T-helper 1 cell (primary cell): ENCODE measurements around the gene GDPD4.

Experiments
- DNase-seq, 5 donors: peaks; one replicate each; pipeline ENCODE4 v3.0.0-alpha.2; 2012 to 2020

The GDPD4 gene

DNA sequence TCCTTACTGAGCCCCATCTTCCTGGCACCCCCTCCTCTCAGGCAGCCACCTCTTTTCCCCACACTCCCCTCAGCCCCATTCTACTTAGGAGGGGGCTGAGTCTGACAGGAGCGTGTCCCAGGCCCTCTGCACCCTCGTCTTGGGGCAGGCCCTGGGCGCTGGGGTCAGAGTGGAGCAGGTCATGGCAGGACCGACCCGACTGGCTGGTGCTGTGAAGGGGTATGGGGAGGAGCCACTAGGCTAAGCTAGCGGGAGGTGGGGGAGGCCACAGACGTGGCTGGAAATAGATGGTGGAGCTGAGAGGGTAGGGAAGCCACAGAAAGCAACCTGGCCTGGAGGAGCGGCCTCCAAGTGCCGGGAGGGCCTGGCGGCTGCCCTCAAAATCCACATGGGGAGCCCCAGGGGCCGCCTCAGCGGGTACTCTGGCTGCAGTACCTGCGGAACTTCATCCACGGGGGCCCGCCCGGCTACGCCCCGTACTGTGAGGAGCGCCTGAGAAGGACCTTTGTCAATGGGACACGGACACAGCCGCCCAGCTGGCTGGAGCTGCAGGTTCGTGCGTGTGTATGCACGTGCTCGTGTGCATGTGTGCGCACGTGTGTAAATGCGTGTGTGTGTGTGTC is 111.8 kb downstream of the GDPD4 start:
- no peak for DNase-seq

DNA sequence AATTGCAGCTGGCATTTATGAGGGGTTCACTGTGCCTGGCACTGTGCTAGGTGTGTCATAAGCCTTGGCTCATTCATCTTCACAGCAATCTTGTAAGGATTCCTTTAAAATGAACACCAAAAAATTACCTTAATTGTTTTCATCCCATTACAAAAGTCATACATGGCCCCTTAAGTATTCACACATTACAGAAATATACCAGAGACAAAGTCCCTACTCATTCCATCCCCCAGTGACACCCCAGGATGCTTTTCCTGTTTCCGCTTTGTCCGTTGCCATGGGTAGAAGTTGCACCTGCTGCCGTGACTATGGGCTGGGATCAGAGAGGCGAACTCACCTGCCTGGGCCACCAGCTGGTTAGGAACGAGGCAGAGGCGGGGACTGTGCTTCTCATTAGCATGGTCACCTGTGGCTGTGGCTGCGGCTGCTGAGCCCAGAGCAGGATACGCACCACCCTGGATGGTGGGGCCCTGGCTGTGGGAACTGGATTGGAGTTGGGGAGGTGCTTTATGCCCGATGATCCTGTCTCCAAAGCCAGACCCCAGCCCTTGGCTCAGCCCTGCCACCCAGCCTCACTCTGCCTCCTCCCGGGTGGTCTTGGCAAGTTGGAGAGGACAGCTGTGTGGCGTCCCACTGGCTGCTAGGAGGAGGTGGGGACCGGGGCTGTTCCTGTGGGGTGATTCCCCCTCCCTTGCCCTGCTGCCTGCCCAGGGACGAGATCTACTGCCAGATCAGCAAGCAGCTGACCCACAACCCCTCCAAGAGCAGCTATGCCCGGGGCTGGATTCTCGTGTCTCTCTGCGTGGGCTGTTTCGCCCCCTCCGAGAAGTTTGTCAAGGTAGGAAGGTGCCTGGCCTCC is 112.6 kb downstream of the GDPD4 start:
- DNase-seq: no peak

DNA sequence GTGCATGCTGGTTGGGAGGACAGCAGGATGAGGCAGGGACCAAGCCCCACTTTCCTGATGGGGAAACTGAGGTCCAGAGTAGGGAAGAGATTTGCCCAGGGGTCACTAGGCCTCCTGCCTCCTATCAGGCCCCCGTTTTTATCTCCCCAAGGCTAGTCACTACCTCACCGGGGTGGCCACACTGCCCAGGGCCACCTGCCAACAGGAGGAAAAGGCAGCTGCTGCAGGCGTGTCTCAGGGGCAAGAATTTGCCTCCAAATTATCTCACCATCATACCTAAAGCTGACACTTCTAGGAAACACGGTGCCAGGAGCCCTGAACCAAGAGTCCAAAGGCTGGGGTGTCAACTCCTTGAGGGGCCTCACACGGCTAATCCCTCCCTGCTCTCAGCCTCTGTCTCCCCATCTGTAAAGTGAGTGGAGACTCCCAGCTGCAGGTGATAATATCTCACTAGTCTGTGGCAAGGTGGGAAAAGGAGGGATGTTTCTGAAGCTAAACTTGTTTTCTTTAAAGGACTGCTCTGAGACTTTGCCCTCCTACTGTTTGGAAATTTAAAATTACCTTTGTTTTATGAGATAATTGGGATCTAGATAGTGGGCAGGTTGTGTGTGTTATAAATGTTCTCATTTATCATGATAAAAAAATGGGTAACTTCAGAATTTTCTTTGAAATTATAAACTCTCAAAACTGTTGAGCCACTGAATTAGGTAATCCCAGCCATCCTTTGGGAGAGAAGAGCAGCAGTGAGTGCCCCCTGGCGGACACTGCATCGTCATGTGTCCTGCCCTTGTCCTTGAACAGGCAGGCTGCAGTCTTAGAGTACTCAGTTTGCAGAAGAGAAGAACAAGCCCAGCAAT is 113.5 kb downstream of the GDPD4 start:
- peak in 4 of 5 donors; percentile 40 to 64 (median 48) for DNase-seq

DNA sequence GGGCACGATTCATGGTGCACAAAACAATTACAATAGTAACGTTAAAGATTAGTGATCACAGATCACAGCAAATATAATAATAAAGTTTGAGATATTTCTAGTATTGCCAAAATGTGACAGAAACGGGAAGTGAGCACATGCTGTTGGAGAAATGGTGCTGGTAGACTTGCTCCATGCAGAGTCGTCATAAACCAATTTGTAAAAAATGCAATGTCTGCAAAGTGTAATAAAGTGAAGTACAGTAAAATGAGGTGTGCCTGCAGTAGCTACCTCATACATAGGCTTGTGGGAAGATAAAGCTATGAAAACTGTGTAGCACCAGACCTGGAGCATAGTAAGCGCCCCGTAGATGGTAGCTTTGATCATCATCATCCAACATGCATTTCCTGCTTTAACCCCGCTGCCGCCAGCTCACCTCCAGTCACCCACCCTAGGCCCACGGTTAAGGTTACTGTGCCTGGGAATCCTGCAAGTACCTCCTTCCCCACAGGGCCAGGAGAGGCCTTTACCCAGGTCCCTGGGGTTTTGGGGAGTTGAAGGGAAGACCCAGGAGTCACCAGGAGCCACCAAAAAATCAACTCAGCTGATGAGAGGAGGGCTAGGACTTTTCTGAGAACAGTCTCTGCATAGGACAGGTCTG is 114.3 kb downstream of the GDPD4 start:
- DNase-seq: no peak

DNA sequence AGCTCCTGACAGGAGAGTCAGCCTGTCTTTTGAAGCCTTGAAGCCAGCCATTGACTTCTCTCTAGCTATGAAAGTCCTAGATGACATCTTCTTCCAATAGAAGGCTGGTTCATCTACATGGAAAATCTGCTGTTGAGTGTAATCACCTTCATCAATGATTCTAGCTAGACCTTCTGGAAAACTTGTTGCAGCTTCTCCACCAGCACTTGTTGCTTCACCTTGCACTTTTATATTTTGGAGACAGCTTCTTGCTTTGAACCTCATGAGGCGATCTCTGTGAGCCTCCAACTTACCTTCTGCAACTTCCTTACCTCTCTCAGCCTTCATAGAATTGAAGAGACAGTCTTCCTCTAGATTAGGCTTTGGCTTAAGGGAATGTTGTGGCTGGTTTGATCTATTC is 115.2 kb downstream of the GDPD4 start:
- no peak for DNase-seq

DNA sequence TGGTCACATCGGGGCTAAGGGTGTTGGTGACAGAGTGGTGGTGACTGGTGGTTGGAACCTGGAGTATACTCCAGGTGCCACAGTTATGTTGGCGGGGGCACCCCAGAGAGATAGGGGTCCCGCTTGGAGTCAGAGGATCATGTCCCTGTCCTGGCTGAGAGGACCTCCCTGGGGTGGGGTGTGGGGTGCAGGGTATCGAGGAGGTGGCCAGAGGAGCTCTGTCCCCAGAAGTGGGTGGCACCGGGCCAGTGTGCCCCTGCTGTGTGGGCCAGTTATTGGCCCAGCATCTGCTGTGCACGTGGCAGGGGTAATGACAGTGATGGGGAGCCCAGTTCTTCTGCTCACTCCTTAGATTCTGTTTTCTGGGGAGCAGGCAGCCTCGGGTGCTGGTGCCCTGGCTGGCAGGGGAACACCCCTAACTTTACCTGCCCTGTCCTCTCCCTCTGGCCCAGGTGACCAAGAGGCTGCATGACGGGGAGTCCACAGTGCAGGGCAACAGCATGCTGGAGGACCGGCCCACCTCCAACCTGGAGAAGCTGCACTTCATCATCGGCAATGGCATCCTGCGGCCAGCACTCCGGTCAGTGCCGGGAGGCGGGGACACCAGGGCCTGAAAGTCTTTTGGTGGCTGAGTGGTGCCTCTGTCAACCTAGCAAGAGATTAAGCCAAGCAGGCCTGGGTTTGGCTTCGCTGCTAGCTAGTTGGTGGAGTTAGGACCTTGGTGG is 117.2 kb downstream of the GDPD4 start:
- no peak for DNase-seq

DNA sequence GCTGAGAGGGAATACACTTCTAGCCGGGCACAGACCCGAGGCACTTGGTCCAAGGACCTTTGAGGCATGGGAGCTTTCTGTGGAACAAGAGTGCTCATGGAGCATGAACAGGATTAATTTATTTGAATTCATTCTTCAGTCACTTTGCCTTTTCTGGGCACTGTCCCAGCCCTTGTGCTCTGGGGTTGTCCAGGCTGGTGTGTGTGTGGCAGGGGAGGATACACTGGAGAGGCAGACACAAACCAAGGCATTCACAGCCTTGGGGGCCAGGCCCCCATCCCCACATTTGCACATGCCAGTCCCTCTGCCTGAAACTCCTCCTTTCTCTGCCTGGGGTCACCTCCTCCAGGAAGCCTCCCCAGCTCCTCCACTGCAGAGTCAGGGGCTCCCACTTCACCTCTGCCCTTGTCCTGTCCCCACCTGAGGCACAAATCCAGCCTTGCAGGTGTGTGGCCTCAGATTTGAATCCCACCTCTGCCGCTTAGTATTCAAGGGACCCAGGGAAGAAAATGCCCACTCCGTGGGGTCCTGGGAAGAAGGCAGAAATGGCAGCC is 118.0 kb downstream of the GDPD4 start:
- DNase-seq: no peak

DNA sequence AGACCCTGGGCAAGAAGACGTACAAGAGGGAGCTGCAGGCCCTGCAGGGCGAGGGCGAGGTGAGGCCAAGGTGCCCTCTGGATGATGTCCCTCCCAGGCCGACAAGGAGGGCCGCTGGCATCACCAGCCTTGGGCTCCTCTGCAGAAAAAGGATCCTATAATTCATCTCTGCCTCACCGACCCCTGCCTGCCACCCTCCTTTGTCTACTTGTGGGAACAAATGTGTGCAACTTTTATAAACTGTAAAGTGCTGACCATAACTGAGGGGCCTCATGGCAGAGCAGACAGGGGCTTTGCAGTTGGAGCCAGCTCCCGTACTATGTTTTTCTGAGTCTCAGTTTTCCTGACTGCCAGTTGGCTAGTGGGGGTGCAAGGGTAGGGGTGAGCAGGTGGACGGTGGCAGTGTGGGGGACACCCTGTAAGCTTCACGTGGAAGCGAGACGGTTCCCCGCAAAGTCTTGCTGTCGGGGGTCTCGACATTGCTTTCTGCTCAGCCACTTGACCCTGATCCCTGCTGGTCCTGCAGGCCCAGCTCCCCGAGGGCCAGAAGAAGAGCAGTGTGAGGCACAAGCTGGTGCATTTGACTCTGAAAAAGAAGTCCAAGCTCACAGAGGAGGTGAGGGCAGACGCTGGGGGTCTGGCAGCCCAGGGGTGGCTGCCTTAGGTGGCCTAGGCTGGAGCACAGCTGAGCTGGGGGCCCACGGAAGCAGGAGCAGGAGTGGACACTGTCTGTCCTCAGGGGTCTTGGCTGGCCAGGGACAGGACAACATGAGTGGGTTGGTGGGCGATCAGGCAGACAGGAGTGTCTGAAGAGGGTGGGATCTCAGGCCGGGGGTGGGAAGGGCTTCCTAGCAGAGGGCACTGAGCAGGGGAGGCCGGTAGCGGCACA is 118.7 kb downstream of the GDPD4 start:
- no peak for DNase-seq

DNA sequence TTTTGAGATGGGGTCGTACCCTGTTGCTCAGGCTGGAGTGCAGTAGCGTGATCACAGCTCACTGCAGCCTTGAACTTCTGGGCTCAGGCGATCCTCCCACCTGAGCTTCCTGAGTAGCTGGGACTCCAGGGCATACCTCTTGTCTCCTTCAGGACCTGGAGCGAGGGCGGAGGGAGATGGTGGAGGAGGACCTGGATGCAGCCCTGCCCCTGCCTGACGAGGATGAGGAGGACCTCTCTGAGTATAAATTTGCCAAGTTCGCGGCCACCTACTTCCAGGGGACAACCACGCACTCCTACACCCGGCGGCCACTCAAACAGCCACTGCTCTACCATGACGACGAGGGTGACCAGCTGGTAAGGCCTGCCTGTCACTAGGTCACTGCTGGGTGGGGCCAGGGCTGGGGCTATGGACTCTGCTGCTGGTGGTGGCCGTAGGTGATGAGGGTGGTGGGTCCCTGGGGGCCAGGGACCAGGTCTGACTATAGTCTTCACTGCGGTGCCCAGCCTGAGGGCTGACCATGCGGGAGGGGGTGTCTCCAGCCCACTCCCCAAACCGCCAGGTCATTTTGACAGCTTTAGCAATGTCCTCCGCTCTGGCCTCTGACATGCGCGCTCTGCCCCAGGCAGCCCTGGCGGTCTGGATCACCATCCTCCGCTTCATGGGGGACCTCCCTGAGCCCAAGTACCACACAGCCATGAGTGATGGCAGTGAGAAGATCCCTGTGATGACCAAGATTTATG is 119.5 kb downstream of the GDPD4 start:
- no peak for DNase-seq

DNA sequence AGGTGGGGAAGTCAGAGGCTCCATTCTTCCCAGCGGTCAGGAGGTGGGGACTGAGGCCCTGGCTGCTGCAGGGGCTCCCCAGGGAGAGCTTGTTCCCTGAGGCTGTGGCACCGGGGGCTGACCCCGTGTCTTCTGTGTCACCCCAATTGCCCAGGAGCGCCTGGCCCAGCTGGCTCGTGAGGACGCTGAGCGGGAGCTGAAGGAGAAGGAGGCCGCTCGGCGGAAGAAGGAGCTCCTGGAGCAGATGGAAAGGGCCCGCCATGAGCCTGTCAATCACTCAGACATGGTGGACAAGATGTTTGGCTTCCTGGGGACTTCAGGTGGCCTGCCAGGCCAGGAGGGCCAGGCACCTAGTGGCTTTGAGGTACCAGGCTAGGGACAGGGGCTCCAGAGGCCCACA is 120.3 kb downstream of the GDPD4 start:
- DNase-seq: no peak

DNA sequence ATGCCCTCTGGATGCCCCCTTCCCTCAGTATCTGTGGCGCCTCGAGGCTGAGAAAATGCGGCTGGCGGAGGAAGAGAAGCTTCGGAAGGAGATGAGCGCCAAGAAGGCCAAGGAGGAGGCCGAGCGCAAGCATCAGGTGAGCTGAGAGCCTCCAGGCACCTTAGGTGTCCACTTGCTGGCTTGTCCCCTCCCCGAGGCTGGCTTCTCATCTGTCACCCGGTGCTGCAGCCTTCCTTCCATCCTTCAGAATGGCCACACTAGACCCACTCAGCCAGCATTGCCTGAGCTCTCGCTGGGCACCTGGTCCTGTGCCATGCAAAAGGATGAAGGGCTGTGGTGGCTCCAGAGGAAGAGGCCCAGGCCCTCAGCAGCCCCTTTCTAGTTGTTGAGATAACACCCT is 121.1 kb downstream of the GDPD4 start:
- DNase-seq: no peak

DNA sequence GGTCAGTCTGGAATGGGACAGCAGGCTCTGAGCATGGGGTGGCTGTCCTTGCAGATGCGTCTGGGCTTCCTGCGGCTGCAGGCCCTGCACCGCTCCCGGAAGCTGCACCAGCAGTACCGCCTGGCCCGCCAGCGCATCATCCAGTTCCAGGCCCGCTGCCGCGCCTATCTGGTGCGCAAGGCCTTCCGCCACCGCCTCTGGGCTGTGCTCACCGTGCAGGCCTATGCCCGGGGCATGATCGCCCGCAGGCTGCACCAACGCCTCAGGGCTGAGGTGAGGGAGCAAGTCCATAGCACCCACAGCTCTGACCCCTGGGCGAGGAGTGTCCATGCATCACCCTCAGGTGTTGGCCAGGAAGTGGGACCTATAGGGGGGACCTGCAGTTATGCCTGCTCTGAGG is 121.8 kb downstream of the GDPD4 start:
- DNase-seq: no peak

DNA sequence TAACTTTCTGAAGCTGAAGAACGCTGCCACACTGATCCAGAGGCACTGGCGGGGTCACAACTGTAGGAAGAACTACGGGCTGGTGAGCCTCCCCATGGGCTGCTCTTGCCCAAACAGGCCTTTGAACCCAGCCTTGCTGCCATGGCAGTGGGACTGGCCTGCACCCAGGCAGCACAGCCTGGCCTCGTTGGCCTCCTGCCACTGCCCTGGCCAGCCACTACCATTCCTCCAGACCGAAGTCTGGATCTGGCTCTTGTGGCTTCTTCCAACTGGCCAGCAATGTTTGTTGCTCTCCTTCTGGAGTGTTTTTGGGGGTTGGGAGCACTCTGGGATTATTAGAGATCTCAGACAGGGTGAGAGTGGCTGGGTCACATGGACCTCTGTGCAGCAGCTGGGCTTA is 122.4 kb downstream of the GDPD4 start:
- DNase-seq: no peak

DNA sequence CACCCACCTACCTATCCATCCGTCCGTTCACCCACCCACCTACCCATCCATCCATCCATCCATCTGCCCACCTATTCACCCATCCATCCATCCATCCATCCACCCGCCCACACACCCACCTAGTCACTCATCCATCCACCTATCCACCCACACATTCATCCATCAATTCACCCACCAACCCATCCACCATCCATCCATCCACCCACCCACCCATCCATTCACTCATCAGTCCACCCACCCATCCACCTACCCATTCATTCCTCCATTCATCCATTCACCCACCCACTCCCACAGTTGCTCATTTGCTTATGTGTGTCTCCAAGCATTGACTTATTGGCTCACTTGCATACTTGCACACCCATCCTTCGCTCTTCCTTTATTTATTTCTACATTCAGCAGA is 123.3 kb downstream of the GDPD4 start:
- no peak for DNase-seq

DNA sequence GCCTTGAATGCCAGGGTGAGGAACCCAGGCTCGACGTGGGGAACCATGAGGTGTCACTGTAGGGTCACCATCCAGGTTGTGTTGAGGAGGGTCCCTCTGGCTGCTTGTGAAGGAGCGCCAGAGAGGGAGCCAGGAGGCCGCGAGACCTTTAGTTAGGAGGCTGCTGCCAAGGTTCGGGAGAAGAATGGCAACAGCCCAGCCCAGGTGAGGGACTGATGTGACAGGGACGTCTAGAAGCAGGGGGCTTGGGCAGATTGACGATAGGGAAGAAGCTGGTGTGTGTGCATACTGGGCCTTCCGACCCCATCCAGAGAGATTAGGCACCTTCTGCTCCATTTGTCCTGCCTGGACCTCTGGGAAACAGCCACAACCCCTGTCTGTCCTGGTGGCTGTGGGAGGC is 124.5 kb downstream of the GDPD4 start:
- DNase-seq: no peak

DNA sequence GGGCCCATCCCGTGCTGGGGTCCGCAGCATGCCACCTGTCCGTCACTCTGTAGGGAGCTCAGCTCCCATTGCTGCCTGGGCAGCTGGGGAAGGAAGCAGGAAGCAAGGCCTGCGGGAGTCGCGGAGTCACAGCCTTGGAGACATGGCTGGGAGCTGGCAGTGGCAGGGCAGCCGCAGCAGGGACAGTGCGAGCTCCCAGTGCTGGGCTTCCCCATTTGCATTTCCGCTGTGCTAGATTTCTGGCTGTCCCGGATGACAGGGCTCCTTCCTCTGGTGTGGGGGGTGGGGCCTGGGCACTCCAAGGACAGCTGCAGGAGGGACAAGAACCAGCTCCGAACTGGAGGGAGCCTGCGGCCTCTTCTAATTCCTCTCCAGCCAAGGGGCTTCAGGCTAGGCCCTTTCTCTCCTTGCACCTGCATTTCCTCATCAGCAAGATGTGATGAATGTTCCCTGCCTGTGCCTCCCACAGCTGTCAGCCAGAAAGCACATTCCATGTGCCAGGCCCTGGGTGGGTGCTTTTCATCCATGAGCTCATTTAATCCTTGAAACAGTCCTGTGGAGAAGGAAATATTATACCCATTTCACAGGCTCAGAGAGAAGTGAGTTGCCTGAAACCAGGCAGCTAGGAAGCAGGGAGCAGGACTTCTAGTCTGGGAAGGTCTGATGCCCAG is 125.5 kb downstream of the GDPD4 start:
- DNase-seq: no peak

DNA sequence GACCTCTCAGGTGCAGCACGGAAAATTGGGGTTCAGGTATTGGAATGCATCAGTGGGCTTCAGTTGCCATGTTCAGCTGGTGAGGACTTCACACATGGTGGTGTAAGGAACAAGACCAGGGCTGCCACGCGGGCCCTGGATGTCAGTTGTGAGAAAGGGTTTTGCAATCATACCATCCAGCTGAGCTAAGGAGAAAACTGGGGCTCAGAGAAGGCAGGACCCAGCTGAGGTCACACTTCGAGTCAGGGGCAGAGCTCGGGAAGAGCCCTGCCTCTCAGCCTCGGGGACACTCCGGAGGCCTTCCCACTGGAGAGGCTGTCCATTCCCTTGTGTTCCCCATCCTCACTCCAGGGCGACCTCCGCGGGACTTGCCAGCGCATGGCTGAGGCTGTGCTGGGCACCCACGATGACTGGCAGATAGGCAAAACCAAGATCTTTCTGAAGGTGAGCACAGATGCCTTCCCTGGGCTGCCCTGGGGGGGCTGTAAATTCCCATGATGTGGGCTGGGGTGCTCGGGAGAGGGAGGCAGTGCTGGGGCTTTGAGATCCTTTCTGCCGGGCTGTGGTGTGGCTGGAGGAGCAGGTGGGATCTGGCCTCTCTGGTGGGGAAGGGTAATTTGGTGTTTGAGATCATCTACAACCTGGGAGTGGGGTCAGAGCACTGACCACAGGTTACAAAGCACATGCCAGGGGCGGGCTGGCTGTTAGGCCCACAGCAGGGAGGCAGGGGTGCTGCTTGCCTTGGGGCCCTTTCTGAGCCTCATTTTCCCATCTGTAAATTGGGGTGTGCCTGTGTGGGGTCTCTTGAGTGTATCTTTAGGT is 126.3 kb downstream of the GDPD4 start:
- no peak for DNase-seq

DNA sequence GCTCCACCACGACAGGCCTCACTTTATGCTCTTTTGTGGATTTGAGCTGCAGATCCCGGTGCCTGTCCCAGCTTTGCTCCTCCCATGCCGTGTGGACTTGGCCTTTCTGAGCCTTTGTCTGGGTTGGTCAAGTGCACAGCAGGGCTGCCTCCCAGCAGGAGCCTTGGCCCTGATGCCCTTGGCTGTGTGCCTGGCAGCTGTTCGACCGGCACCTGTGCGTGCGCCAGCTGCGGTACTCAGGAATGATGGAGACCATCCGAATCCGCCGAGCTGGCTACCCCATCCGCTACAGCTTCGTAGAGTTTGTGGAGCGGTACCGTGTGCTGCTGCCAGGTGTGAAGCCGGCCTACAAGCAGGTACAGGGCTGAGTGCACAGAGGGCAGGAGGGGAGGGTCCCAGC is 126.9 kb downstream of the GDPD4 start:
- DNase-seq: no peak

DNA sequence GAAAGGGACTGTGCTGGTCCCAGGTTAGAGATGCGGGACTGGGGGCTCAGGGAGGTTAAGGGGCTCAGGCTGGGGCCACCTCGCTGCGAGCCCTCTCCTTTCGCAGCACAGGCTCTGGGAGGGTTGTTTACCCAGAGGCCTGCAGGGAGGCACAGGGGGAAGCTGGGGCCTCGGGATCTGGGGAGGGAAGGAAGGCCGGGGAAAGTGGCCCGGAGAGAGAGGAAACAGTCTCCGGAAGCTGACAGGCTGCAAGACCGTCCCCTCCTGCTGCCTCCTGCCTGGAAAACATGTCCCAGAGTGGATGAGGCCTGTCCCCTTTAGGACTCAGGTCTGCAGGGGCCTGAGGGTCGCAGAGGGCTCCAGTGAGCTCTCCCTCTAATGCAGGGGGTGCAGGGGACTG is 128.0 kb downstream of the GDPD4 start:
- no peak for DNase-seq
